ENCODE measurements around the gene ADGRG7. TPM values are rescaled to one million over a fixed set of nuclear protein-coding genes. Genes with fewer than 3 reads are reported as not detected.

The ADGRG7 gene
- total RNA-seq, 4 donors from 2014 or later, result not detected

GRCh38 chr3:100700708-100701107, 91.3 kb downstream of the ADGRG7 start:
- Histone ChIP-seq H3K27me3 (peaks cover 0 to 18% (median 0%) of the 10 kb centered on the region in 4 donors), H3K4me3 (no peak overlapping the region), H3K4me1 (no peaks in the 10 kb centered on the region), H3K9me3 (no peaks in the 10 kb centered on the region), H3K27ac (replicated peaks in 1 of 4) (no peak overlapping the region), H3K36me3 (no peaks in the 10 kb centered on the region)
- TF ChIP-seq EP300 (IDR thresholded peaks at IDR 0.05) (no peak), POLR2A (IDR thresholded peaks at IDR 0.05; ENCODE audit: low read depth) (no peak), CTCF (IDR thresholded peaks at IDR 0.05) (no peak), POLR2AphosphoS5 (IDR thresholded peaks at IDR 0.05) (no peak)
- 86% methylated on average over 5 of the region's 5 CpGs for WGBS
- intact Hi-C loops (cut with DNase I), result no loop called here
- no peak for DNase-seq (ENCODE audit: extremely low spot score)

GRCh38 chr3:100702082-100702979, 92.9 kb downstream of the ADGRG7 start:
- no peak for DNase-seq (ENCODE audit: extremely low spot score)
- no peaks in the 10 kb centered on the region for H3K4me1 ChIP-seq
- no peak overlapping the region for H3K27ac ChIP-seq (replicated peaks in 1 of 4)
- no peaks in the 10 kb centered on the region for H3K9me3 ChIP-seq
- no peak overlapping the region for H3K4me3 ChIP-seq
- WGBS, result 77% methylated on average over 4 of the region's 4 CpGs
- peaks cover 0 to 5% (median 0%) of the 10 kb centered on the region in 4 donors for H3K27me3 ChIP-seq
- H3K36me3 ChIP-seq, result no peaks in the 10 kb centered on the region
- TF ChIP-seq EP300 (IDR thresholded peaks at IDR 0.05), result no peak
- no peak for TF ChIP-seq CTCF (IDR thresholded peaks at IDR 0.05)
- no peak for TF ChIP-seq POLR2A (IDR thresholded peaks at IDR 0.05; ENCODE audit: low read depth)
- no peak for TF ChIP-seq POLR2AphosphoS5 (IDR thresholded peaks at IDR 0.05)
- intact Hi-C loops (cut with DNase I), result no loop called here

GRCh38 chr3:100702980-100703345, 93.6 kb downstream of the ADGRG7 start:
- intact Hi-C loops (cut with DNase I), result no loop called here
- H3K9me3 ChIP-seq, result no peaks in the 10 kb centered on the region
- no peak overlapping the region for H3K27ac ChIP-seq (replicated peaks in 1 of 4)
- WGBS, result 83% methylated on average over 5 of the region's 5 CpGs
- peaks cover 0 to 2% (median 0%) of the 10 kb centered on the region in 4 donors for H3K27me3 ChIP-seq
- no peaks in the 10 kb centered on the region for H3K4me1 ChIP-seq
- TF ChIP-seq EP300 (IDR thresholded peaks at IDR 0.05), result no peak
- TF ChIP-seq POLR2A (IDR thresholded peaks at IDR 0.05; ENCODE audit: low read depth), result no peak
- no peak for TF ChIP-seq POLR2AphosphoS5 (IDR thresholded peaks at IDR 0.05)
- no peak for TF ChIP-seq CTCF (IDR thresholded peaks at IDR 0.05)
- no peak for DNase-seq (ENCODE audit: extremely low spot score)
- no peaks in the 10 kb centered on the region for H3K36me3 ChIP-seq
- no peak overlapping the region for H3K4me3 ChIP-seq

DNA sequence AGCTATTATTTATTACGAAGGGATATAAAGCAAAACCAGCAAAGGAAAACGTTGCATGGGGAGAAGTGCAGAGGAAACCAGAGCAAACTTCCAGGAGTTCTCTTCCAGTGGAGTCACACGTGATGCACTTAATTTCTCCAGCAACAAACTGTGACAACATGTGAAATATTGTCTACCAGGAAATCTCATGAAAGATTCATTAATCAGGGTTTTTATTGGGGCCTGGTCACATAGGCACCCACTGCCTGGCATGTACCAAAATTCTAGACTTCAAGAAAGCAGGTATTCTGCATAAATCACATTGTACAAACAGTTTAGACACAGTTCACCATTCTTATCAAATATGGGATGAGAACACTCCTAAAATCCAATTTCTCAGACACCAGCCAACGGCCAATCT, 94.5 kb downstream of the ADGRG7 start:
- Histone ChIP-seq H3K27ac (replicated peaks in 1 of 4) (no peak overlapping the region), H3K36me3 (no peaks in the 10 kb centered on the region), H3K27me3 (no peaks in the 10 kb centered on the region), H3K4me1 (peaks cover 0 to 5% (median 4%) of the 10 kb centered on the region in 4 donors), H3K4me3 (no peak overlapping the region), H3K9me3 (no peaks in the 10 kb centered on the region)
- WGBS, result 75% methylated on average over 4 of the region's 4 CpGs
- TF ChIP-seq CTCF (IDR thresholded peaks at IDR 0.05) (no peak), POLR2AphosphoS5 (IDR thresholded peaks at IDR 0.05) (no peak), POLR2A (IDR thresholded peaks at IDR 0.05; ENCODE audit: low read depth) (no peak), EP300 (IDR thresholded peaks at IDR 0.05) (no peak)
- intact Hi-C loops (cut with DNase I), result no loop called here
- no peak for DNase-seq (ENCODE audit: extremely low spot score)
